Activated CD8-positive, alpha-beta memory T cell treated with anti-CD3 and anti-CD28 coated beads for 48 hours (primary cell): ENCODE results near the gene INPP5J.
"Not testable (repeated sequence)": the region's sequence is repeated elsewhere in the genome, so short reads cannot be mapped to it uniquely, and the experiment has no call there.

Experiments used
- DNase-seq, 3 experiments: peaks; one replicate each; pipeline ENCODE4 v3.0.0-alpha.2; 2020; ENCODE audit warnings: low read depth in 2 of 3, low spot score in 2 of 3

The INPP5J gene

DNA sequence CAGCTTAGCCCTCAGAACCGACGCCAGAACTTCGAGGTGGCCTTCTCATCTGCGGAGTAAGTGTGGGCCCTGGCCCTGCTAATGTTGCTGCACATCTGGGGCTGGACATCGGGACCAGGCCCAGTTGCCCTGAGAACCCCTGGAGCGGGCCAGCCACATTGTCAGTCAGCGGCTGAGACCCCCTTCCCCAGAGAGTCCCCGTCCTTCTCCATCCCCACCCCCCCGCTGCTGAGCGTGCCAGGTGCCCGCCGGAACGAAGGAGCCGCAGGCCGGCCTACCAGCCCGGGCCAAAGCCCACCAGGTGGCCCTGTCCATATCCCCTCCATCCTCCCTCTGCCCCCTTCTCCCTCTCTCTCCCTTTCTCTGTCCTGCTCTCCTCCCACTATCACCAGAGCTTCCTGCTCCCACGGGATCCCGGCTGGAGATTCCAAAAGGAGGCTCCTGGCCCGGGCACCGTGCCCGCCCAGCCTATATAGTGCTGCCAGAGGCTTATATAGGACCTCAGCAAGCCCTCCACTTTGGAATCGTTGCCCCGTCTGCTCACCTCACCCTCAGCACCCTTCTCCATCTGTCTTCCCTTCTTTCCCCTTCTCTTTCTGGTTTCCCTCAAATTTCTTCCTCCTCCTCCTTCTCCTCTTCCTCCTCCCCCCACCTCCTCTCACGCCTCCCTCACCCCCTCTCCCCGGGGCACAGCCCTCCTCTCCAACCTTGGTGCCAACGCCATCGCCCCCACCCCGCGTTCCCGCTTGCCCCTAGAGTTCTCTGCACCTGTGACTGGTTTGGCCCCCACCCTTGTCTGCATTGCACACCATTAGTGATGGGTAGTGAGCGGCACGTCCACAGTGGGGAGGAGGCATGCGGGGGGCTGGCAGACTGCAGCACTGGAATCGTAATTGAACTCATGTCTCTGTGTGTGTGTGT lies 22.7 kb upstream of the INPP5J start:
- no peak for DNase-seq

DNA sequence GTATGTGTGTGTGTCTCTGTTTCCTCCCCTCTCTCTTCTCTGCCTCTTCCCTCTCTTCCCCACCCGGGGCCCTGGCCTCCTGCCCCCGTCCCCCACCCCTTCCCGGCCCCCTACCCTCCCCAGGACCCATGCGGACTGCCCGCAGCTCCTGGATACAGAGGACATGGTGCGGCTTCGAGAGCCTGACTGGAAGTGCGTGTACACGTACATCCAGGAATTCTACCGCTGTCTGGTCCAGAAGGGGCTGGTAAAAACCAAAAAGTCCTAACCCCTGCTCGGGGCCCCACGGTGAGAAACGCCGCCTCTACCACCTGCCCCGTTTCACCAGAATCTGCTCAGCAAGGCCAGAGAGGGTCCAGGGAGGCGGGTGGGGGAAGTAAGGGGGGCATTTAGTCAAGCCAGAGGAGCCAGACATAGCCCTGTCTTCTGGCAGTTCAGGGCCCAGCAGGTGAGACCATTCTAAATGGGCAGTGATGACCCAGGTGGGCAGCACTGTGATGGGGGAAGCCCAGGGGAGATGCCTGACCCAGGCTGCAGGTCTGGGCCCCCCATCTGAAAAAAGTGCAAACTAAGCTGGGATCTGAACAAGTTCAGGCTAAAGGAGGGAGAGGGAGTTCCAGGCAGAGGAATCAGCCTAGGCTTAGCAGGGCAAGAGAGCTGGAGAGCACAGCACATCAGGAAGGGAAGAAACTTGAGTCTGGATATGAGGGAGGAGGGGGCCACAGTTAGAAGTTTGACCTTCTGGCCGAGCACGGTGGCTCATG lies 21.8 kb upstream of the INPP5J start:
- DNase-seq, result no peak

- DNase-seq, result no peak
These were observed 20.2 kb upstream of the INPP5J start for GRCh38 chr22:31102441-31103081.

GRCh38 chr22:31103111-31103510 lies 19.7 kb upstream of the INPP5J start:
- no peak for DNase-seq

GRCh38 chr22:31103899-31104694 lies 18.7 kb upstream of the INPP5J start:
- no peak for DNase-seq

- no peak for DNase-seq
These were observed 17.9 kb upstream of the INPP5J start for GRCh38 chr22:31104869-31105268.

DNA sequence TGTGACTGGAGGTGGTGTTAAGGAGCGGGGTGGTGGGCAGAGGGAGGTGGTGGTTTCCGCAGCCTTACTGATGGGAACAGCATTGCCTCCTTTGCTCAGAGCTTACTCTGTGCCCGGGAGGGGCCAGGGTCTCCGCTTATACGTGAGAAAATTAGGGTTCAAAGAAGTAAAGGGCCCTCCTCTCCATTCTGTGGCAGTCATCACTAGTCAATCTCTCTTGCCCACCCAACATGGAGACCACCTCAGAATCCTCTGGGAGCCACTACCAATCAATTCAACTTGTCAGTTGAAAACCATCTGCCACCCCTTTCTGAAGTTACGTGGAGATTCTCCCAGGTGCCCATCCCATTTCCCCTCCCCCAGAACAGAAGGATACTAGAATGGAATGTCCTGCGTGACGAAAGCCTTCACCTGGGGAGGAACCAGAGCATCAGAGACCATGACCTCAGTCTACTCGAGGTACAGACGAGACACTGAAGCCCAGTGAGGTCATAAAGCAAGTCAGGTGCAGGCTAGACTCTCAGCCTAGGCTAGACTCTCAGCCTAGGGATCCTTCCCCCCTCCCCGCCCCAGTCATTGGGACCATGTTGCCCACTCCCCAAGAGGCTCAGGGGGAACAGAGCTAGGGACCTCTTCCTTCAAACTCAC lies 17.4 kb upstream of the INPP5J start:
- DNase-seq, result no peak

DNA sequence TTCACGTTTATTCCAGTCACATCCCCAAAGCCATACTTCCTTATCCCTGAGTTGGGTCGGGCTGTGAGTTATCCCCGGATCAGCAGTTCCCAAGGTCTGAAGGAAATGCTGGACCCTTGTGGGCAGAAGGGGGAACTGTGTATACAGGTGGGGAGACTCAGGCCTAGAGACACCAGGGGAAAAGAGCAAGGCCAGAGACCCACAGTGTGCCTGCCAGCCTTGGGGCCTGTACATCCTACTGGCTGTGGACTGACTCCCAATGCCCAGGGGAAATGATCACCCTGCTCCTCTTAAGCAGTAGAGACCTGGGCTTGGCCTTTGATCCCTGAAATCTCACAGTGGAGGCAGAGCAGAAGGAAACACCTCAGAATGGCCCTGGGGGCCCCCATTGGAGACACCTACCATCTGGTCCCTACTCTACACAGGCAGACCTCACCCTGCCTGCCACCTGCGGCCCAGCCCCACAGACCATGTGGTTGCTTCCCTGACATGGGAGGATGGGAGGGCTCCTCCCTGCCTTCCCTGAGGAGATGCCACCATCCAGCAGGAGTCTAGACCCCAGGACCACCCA lies 16.7 kb upstream of the INPP5J start:
- DNase-seq, result no peak

- no peak for DNase-seq
These were observed 16.0 kb upstream of the INPP5J start for GRCh38 chr22:31106731-31107177.

DNA sequence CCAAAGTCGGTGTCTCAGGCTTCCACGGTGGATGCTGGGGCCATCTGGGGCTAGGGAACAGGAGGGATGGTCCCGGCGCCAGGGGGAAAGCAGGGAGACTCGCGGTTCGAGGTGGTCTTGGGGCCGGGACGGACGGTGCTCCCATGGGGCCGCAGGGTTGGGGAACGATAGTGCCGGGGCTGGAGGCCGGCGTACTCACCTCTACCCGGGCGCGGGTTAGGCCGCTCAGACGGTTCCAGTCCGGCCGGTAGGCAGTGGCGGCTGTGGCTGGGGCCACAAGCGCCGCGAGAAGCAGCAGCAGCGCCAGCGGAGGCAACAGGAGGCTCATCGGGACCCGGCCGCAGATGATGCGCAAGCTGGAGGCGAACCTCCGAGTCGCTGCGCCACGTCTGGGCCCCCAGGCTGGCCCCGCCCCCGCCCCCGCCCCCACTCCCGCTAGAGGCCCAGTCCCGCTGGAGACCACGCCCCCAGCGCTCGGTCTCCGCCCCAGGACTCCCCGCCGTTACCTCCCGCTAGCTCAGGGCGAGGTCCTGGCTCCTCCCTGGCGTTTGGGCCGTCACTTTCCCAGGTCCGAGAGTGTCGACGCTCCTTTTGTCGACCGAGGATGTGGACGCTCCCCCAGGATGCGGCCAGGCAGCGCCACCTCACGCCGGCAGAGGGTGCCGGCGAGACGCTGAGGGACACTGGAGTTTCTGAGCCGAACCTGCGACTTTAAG lies 15.4 kb upstream of the INPP5J start, which contains the start of gene SELENOM:
Gene SELENOM (minus strand): TSS at position 391 of the 716 bp plus-strand sequence. CDS start 63 bp downstream, at position 328.
- peak; percentile 60 to 77 (median 69) for DNase-seq

DNA sequence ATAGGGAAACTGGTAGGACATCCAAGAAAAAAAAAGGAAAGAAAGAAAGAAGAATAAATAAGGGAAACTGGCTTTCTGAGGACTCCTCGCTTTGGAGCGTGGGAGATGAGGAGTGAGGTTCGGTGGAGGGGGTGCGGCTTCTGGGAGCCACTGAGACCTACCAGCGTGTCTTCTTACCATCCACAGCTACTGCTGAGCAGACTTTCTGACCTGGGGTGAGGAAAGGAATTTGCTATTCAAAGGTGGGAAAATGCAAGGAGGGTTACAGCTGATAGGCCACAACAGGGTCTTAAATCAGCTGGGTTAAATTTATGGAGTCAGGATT lies 14.9 kb upstream of the INPP5J start:
- no peak for DNase-seq

- not testable (repeated sequence) for DNase-seq
These were observed 10.1 kb upstream of the INPP5J start for GRCh38 chr22:31112547-31113091.

DNA sequence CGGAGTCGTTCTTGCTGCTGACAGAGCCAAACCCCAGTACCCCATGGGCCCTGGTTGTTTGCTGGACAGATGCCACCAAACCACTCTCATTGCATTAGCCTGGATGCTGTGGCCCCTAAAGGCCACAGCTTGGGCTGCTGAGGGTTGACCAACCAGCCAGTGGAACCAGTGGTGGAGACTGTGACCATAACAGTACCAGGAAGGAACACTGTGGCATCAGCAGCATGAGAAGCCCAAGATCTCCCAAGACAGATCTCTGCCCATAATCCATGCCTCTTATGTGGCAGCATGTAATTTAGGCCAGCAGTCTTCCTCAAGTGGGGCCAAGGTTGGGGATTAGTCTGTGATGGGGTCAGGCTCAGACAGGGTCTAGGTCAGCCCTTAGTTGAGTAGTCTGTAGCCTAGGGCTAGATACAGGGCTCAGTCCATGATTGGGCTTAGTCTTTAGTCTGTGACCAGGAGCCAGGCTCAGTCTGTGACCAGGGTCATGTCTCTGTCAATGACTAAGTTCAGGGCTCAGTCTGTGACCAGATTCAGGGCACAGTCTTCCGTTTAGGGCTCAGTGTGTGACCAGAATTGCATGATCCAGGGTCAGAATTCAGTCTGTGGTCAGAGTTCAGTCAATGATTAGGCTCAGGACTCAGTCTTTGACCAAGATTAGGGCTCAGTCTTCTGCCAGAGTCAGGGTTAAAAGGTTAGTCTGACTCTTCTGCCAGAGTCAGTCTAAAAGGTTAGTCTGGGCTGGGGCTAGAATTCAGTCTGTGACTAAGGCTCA lies 4.5 kb upstream of the INPP5J start:
- DNase-seq, result no peak

DNA sequence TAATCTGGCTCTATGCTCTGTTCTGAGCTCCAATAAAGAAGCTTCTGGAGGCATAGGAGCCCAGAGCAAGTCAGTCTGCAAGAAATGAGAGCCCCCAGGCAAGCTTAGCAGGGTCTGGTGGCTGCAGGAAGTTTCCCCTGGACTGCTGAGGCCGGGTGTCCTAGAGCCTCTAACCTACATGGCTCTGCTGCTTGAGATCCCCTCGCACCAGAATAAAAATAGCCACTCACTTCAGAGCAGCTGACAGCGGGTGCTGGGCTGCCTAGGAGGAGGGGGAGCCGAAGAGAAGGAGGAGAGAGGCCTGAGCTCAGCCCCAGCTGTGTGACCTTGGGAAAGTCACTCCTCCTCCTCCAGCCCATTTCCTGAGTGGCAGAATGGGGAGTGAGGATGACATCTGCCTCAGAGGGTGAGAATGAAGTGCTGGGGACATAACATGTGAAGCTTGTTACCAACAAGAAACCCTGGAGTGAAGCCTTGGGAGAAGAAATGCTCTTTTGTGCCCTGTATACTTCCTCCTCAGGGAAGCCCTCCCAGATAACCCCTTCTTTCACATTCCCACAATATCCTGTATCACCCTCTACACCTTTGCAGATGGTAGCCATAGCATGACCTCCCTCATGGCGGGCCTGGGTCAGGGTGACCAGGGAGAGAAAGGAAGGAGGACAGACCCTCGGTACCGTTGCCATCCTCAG lies 3.6 kb upstream of the INPP5J start:
- DNase-seq, result no peak

DNA sequence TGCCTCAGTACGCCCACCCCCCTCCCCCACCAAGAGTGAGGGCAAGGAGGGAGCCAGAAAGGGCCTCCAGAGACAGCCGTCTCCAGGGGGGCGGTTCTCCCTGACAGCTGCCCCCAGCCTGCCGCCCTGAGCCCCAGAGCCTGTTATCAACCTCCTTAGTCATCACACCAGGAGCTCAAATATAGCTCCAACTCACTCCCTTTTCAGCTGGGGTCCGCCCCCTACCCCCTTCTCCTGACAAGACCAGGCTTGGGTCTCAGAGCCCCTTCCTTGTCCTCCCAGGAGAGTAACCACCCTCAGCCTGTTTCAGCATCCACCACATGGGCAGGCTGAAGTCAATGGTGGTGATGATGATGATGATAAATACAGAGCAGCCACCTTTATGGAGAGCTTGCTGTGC lies 2.5 kb upstream of the INPP5J start:
- no peak for DNase-seq

DNA sequence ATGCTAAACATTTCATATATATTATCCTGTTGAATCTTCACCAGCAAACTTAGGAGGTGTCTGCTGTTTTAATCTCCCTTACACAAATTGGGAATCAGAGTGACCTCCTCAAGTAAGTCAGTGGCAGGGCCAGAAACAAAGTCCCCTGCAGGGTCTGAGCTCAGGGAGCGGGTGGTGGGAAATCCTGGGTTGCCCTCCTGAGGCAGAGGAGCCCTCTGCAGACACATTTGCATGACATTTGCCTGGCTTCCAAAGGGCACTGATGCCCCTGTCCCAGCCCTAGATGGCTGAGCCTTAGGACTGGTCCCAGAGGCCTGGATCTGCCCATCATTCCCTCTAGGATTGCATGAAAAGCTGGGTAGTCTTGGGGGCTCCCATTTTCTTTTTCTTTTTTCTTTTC lies 2.1 kb upstream of the INPP5J start:
- no peak for DNase-seq

DNA sequence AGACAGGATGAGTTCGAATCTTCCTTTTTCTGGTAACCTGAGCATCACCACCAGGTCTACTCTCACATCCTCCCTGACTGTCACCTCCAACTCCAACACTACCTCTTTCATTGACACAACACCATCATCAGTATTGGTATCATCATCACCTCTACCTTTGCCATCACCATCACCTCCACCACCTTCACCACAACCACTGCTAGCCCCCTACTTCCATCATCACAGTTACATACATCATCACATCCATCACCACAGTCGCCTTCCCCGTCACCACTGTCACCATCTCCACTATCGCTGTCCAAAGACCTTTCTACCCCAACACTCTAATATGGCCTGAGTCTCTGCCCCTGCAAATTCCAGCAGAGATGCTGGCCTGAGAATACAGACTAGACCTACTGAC lies 1.4 kb upstream of the INPP5J start:
- no peak for DNase-seq

DNA sequence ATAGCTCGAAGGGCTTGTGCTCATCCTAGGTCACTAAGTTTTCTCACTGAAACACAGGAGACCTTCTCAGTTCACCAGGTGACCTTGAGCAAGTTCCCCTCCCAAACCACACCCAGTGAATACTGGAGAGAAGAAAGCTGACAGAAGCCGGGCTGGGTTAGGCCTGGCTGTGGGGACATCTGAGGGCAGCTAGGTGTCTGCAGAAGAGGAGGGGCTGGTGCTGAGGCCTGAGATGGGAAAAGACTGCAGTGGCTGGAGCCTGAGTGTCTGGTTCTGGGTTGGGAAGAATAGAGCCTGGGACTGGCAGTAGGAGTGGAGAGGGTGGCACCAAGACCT lies 602 bp upstream of the INPP5J start:
- no peak for DNase-seq
